Measurements from ENCODE around the gene DPP4. TPM values are rescaled to one million over a fixed set of nuclear protein-coding genes. Genes with fewer than 3 reads are reported as not detected.

DPP4 gene
- 0.53 and 0.76 TPM in 2 replicates for total RNA-seq (2014; rRNA removed; shearing (Covaris generic); ENCODE audit: low replicate concordance)

DNA sequence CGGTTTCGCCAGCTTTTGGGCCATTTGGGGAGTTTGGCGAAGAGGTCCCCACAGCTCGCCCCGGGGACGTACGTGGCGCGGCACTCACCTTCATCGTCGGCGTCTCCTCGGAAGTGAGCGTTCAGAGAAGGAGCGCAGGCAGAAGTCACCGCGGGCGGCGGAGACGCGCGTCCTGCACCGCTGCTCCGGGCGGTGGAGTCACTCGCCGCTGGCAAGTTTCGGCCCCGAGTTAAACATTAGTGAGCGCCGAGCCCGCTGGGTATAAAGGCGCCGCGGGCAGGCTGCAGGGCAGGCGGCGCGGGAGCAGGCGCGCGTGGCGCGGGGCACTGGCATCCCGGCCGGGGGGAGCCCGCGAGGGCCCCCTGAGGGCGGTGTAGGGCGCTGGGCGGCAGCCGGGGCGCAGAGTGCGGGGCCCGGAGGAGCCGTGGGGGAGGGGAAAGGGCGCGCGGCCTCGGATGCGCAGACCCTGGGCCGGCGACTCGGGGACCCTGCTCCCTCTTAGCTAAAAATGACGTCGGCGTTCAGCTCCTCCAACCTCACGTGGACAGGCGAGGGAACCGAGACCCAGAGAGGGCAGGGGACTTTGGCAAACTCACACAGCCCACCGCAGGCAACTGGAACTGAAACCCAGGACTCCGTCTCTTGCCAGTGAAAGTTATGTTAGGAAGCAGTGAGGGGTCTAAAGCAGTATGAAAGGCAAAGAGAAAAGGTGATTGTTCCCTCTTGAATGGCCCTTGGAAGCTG, at the start of gene DPP4:
Gene DPP4 (minus strand): TSS at position 328 of the 744 bp plus-strand sequence. CDS start 234 bp downstream, at position 94.
- peak; percentile 56 for DNase-seq
- H3K36me3 ChIP-seq: no peaks in the 10 kb centered on the region
- peaks cover 6% of the 10 kb centered on the region for H3K9me3 ChIP-seq
- no peaks in the 10 kb centered on the region; the same call in 1 of the 2 replicates for H3K27me3 ChIP-seq
- peak within 1 kb of the TSS; percentile 47 for H3K4me3 ChIP-seq

DNA sequence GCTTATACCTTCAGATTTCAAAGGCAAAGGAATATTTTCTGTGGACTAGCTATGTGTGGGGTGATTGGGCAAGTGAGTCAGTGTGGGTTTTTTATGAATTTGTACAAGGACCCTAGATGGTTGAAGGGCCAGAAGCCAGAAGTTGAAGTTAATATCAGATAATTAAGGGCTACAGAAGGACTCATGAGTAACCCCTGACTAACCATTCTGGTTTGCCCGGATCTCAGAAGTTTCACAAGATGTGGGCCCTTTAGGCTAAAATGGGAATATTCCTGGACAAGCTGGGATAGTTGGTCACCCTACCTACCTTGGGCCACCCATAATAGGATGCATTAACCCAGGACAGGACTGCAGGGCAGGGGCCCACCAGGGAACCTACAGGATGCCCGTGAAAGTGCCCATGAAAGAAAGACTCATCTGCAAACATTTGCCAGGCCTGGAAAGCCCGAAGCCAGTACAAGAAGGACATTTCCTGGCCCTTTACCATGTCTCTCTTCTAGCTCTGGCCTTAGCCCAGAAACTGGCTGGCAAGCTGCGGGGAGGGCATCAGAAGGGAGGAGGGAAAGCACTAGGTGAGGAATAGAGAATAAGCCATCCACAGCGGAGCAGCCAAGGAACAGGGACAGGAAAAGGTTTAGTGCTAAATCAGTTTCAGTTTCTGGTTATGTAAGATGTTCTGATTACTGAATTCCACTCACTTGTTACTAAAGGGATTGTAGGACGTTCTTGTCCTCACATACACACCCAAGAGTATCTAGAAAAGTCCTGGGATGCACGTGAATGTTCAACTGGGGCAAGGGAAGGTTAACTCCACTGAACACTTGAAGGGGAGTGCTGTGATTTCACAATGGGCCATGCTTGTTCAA, 44.4 kb upstream of the DPP4 start:
- H3K4me3 ChIP-seq: no peak overlapping the region
- no peaks in the 10 kb centered on the region for H3K36me3 ChIP-seq
- peaks cover 3% of the 10 kb centered on the region; the same call in 1 of the 2 replicates for H3K9me3 ChIP-seq
- no peaks in the 10 kb centered on the region for H3K27me3 ChIP-seq
- DNase-seq: peak; percentile 67

DNA sequence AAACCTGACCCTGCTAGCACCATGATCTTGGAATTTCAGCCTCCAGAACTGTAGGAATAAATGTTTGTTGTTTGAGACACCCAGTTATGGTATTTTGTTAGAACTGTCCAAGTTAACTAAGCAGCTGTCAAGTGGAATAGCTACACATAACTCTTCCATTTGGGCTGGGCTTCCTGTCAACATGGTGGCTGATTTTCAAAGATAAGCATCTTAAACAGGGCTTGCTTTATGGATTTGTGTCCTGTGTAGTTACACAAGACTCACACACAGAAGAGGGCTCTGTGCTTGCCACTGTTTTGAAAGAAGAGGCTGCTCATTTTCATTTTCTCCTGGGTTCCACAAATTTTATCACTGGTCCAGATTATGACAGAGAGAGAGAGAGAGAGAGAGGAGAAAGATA, 42.3 kb upstream of the DPP4 start:
- DNase-seq: no peak
- Histone ChIP-seq H3K9me3 (peaks cover 3% of the 10 kb centered on the region; the same call in 1 of the 2 replicates), H3K4me3 (no peak overlapping the region), H3K27me3 (no peaks in the 10 kb centered on the region), H3K36me3 (no peaks in the 10 kb centered on the region)

DNA sequence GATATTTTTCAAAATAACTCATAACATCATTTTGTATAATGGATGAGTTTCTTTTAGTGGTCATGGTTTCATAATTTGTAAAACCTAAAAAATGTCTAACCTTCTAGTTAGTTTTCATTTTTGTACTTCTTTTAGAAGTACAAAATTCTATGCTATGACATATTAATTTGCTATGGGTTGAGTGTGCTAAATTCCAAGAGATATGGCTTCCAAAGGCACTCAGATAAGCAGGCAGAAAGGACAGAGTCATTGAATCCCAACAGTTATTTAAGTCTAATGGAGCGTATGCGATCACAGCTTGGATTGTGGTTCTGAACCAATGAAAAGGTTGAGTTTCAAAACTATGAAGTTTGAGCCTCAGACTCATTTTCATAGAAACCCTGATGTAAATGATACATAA, 41.1 kb upstream of the DPP4 start:
- Histone ChIP-seq H3K9me3 (peaks cover 3% of the 10 kb centered on the region; the same call in 1 of the 2 replicates), H3K27me3 (no peaks in the 10 kb centered on the region), H3K4me3 (no peak overlapping the region), H3K36me3 (no peaks in the 10 kb centered on the region)
- DNase-seq: no peak

DNA sequence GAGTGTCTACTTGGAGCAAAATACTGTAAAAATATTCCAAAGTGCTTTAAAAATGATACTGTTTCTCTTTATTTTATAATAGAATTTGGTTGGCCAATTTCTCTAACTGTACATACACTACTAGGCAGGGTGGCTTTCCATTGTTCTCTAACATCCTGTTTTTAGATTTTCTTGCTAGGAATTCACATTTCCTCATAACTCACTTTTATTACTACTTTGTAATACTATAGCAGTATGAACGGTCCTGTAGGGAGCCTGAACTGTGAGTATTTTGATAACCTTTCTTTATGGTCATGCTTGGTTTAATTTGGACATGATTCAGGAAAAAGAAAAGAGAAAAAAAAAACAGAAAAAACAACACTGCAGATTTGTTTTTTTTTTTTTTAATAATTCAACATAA, 40.3 kb upstream of the DPP4 start:
- peaks cover 3% of the 10 kb centered on the region; the same call in 1 of the 2 replicates for H3K9me3 ChIP-seq
- H3K4me3 ChIP-seq: no peak overlapping the region
- no peaks in the 10 kb centered on the region for H3K36me3 ChIP-seq
- H3K27me3 ChIP-seq: no peaks in the 10 kb centered on the region
- DNase-seq: no peak

DNA sequence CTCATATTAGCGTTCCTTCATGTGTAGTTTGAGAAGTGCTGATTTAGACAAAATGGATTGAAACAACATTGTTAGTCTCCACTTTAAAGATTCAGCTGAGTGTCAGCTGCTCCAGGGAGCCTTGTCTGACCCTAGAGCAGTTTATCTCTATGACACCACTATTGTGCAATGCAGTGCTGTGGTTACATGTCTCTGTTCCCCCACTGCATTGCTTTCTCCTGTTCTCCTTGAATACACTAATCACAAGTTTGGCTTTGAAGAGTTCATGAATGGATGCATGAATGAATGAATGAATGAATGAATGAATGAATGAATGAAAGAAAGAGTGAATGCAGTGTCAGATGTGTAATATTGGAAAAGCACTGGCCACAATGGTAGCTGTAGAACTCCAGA, 39.8 kb upstream of the DPP4 start:
- peaks cover 3% of the 10 kb centered on the region; the same call in 1 of the 2 replicates for H3K9me3 ChIP-seq
- no peaks in the 10 kb centered on the region for H3K36me3 ChIP-seq
- H3K4me3 ChIP-seq: no peak overlapping the region
- DNase-seq: no peak
- no peaks in the 10 kb centered on the region for H3K27me3 ChIP-seq

DNA sequence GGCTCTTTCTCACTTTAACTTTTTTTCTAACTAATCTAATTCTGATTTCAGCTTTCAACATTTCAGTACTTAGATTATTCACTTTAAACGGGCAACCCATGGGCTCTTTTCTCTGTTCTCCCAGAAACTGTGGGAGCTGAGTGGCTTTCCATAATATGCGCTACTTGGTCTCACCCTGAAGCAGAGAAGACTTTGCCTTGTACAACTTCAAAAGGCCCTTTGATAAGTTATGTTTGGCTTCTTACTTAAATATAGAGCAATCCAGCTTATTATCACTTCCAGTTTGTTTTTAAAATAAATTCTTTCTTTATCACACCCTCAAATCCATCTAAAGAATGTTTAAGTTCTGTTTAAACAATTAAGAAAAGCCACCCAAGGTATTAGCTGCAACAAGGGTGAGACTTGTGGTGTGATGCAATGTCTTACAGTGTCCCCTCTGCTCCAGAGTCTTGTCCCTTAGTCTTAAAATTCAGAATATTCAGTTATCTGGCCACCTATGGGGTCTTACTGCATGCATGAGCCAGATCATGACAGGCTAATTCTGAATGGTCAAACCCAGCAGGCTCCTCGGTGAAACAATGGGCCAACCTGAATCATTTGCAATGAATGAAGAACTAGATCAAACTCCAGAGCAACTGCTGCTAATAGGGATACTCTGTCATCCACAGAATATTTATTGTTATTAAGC, 39.2 kb upstream of the DPP4 start:
- Histone ChIP-seq H3K36me3 (no peaks in the 10 kb centered on the region), H3K4me3 (no peak overlapping the region), H3K27me3 (no peaks in the 10 kb centered on the region), H3K9me3 (peaks cover 3% of the 10 kb centered on the region; the same call in 1 of the 2 replicates)
- DNase-seq: no peak

DNA sequence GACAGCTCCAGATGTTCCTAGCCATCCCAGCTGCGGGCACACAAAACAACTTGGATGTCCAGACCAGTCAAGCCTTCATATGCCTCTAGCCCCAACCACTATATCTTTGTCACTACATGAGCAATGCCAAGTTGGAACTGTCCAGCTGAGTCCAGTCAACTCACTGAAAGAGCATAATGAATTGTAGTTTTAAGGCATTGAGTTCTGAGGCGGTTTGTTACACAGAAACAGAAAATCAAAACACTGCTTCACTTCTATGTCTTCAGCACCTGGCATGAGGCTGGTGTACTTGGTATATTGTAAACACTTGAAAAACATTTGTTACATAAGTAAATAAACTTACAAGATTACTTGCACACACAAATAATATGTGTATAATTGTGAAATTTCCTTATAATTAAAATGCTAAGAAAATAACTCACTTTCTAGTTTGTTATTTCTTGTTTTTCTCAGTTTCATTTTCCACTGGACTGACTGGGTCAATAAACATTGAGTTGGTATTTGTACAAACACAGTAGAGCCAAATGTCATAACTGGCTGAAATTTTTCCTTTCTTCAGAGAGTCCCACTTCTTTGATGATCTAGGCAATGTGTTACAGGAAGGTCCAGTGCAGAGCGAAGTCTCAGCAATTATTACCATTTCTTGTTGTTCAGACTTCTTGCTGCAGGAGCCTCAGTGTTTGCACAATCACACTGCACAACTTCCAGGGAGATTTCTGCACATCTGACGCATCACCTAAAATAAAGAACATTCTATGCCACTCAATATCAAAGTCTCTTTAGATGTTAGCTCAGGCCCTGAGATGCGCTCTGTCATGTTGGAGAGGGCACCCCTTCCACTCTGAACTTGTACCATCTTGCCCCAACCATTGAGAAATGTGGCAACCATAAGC, 38.2 kb upstream of the DPP4 start:
- no peaks in the 10 kb centered on the region for H3K27me3 ChIP-seq
- no peak overlapping the region for H3K4me3 ChIP-seq
- DNase-seq: no peak
- peaks cover 3% of the 10 kb centered on the region; the same call in 1 of the 2 replicates for H3K9me3 ChIP-seq
- no peaks in the 10 kb centered on the region for H3K36me3 ChIP-seq

DNA sequence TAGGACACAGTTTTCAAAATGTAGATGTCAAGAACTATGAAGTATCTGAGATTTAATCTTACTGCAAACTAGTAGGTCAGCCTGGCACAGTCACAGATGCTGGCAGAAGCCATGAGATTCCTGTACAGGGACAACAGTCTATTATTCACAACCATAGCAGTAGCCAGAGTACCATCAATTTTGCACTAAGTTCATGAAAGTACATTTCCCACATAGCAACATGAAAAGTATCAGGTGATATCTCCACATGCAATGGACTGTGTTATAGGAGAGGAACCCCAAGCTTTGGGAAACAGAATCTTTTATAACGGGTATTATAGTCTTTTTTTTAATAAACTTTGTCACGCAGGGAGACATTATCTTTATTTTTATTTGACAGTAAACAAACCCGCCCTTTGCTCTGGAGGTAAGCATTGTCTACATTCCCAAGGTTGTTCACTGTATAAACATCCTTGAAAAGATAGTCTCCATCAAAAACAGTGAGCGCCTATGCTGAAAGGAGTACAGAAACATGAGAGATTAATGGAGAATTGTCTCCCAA, 33.4 kb upstream of the DPP4 start:
- Histone ChIP-seq H3K27me3 (no peaks in the 10 kb centered on the region), H3K36me3 (no peaks in the 10 kb centered on the region), H3K9me3 (no peaks in the 10 kb centered on the region), H3K4me3 (no peak overlapping the region)
- DNase-seq: no peak

DNA sequence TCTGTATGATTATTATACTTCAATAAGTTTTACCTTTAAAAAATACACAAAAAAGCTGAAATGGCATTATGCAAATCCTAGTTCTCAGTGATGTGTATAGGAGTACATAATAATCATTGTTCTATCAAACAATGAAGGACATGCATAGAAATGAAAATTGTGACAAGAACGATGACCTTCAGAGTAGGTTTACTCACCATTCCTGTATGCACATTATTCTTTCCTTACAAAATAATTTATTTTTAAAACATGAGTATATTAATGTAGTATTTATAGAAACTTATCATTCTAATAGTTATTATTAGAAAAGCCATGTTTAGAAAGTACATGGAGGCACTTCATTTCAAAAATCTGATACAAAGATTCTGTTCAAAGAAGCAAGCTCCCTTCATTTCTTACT, 32.7 kb upstream of the DPP4 start:
- H3K9me3 ChIP-seq: no peaks in the 10 kb centered on the region
- H3K4me3 ChIP-seq: no peak overlapping the region
- H3K27me3 ChIP-seq: no peaks in the 10 kb centered on the region
- DNase-seq: no peak
- H3K36me3 ChIP-seq: no peaks in the 10 kb centered on the region

DNA sequence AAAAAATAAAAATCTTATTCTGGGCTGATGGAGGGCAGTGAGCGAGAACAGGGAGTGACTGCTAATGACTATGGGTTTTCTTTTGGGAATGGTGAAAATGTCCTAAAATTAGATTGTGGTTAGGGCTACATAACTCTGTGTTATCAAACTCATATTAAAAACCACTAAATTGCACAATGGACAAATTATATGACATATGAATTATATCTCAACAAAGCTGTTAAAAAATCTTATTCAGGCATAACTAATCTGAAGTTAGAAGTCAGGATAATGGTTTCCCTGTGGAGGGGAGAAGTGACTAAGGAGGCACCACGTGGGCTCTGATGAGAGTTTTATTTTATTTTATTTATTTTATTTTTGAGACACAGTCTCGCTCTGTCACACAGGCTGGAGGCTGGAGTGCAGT, 32.1 kb upstream of the DPP4 start:
- no peaks in the 10 kb centered on the region for H3K9me3 ChIP-seq
- no peak overlapping the region for H3K4me3 ChIP-seq
- H3K36me3 ChIP-seq: no peaks in the 10 kb centered on the region
- no peak for DNase-seq
- no peaks in the 10 kb centered on the region for H3K27me3 ChIP-seq

DNA sequence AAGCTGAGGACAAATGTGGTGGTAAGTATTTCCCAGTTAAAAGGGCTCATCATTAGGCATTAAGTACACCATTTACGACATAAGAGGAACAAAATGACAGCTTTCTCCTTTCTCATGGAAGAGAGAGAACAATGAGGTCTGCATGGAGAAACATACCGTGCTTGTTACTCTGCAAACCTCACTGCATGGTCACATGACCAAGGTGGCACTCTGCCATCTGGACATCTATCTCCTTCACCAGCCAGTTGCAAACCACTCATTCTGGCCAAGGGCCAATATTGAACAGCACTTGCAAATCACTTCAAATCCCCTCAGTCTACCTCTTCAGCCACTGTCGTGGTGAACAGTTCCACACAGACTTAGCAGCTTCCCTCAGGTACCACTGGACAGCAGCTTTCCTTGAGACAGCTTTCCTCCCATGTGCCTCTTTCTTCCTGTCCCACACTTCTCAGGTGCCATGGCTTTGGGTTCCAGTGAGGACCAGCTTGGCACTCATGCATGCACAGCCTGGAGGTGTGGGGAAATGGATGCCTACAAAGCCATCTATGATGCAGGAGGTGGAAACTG, 29.5 kb upstream of the DPP4 start:
- Histone ChIP-seq H3K36me3 (no peaks in the 10 kb centered on the region), H3K4me3 (no peak overlapping the region), H3K27me3 (no peaks in the 10 kb centered on the region), H3K9me3 (no peaks in the 10 kb centered on the region)
- no peak for DNase-seq

DNA sequence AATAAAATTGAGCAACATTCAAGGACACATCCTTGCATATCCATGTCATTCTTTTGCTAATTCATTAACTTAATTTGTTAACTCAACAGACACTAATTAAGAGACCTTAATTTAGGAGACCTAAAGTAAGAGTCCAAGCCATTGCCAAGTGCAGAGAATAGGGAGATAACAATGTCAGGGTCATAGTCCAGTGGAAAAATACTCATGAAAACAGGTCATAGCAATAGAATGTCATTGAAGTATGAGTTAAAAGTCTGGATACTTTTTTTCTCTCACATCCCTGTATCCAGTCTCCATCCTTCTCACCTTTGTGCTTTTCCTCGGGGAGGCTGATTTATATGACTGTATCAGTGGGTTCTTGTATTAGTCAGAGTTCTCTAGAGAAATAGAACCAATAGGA, 26.6 kb upstream of the DPP4 start:
- no peak for DNase-seq
- Histone ChIP-seq H3K27me3 (no peaks in the 10 kb centered on the region), H3K9me3 (no peaks in the 10 kb centered on the region), H3K36me3 (no peaks in the 10 kb centered on the region), H3K4me3 (no peak overlapping the region)

DNA sequence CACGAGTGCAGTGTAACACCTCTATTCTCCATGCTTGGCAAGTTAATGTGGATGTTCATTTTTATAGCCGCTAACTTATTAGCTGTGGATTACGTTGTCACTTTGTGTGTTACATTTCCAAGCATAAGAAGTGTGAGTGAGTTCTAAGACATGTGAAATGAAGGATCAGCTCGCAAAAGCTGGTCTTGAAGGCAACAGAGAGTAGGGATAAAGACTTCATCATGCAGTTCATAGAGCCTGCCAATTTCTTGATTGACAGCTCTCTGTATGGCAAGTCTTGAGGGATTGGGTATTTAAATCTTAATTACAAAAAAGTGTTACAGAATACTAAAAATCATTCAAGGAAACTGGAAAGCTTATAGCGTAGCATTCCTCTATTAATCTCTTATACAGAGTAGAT, 25.8 kb upstream of the DPP4 start:
- no peak overlapping the region for H3K4me3 ChIP-seq
- H3K36me3 ChIP-seq: no peaks in the 10 kb centered on the region
- no peaks in the 10 kb centered on the region for H3K27me3 ChIP-seq
- no peak for DNase-seq
- no peaks in the 10 kb centered on the region for H3K9me3 ChIP-seq

DNA sequence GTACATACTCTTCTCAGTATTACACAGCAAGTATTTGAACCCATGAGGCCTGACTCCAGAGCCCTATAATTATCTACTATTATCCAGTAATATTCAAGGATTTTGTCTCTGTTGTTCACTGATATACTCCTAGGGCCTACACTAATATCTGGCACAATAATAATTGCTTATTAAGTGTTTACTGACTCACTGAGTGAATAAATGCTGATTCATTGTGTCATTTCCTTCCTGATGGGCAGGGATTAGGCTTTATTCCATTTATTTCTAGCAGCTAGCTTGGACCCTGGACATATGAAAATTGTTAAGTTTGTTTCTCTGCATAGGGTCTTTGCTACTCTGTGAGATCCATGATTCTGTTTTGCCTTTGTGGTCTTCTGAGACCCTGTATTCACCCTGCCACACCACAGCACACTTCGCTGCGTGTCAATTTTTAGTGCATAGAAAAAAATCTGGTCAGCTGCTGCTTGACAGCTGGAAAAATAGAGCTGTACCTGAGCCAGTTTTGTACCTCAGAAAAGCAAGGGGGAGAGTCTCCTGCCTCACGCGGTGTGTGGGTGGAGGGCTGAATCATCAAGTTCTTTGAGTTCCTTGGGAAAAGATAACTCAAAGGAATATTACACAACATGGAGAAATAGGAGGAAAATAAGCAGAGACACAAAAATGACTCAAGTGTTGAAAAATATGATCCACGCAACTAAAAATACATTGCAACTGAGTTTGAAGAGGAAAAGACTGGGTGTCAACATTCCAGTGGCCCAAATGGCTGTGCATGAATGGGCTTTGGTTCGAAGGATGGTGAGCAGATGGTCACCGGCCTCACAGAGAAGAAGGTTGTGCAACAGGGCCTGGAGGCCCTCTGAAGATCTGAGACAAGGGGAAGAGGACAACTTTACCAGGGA, 18.9 kb upstream of the DPP4 start:
- no peak overlapping the region for H3K4me3 ChIP-seq
- H3K9me3 ChIP-seq: no peaks in the 10 kb centered on the region
- no peaks in the 10 kb centered on the region for H3K36me3 ChIP-seq
- no peaks in the 10 kb centered on the region for H3K27me3 ChIP-seq
- DNase-seq: peak; percentile 87
